ENCODE data around the gene TMEM176B. TPM values are rescaled to one million over a fixed set of nuclear protein-coding genes. Genes with fewer than 3 reads are reported as not detected.
"Not testable (repeated sequence)": the region's sequence is repeated elsewhere in the genome, so short reads cannot be mapped to it uniquely, and the experiment has no call there.

Gene TMEM176B
- polyA plus RNA-seq, 1 donor = 291 TPM

GRCh38 chr7:150824379-150825177 is 24.4 kb upstream of the TMEM176B start:
- no peak for DNase-seq
- Histone ChIP-seq H3K27ac (ENCODE audit: low read length) (no peak overlapping the region), H3K4me3 (ENCODE audit: low read length) (no peak overlapping the region), H3K9me3 (ENCODE audit: control insufficient read depth, low read depth, low read length) (no peaks in the 10 kb centered on the region), H3K4me1 (ENCODE audit: control insufficient read depth, insufficient read depth, low read length) (peaks cover 19% of the 10 kb centered on the region), H3K27me3 (ENCODE audit: control insufficient read depth, insufficient read depth, low read length) (no peaks in the 10 kb centered on the region), H3K36me3 (ENCODE audit: control insufficient read depth, insufficient read depth, low read length) (no peaks in the 10 kb centered on the region)
- WGBS (ENCODE audit: insufficient coverage, low lambda C conversion rate) = no CpG with 5 or more reads among the region's 20 CpGs

GRCh38 chr7:150823484-150824126 is 23.4 kb upstream of the TMEM176B start:
- no peak for DNase-seq
- no peaks in the 10 kb centered on the region for H3K36me3 ChIP-seq (ENCODE audit: control insufficient read depth, insufficient read depth, low read length)
- no CpG with 5 or more reads among the region's 10 CpGs for WGBS (ENCODE audit: insufficient coverage, low lambda C conversion rate)
- no peak overlapping the region for H3K27ac ChIP-seq (ENCODE audit: low read length)
- no peak overlapping the region for H3K4me3 ChIP-seq (ENCODE audit: low read length)
- H3K9me3 ChIP-seq (ENCODE audit: control insufficient read depth, low read depth, low read length) = no peaks in the 10 kb centered on the region
- H3K4me1 ChIP-seq (ENCODE audit: control insufficient read depth, insufficient read depth, low read length) = peaks cover 19% of the 10 kb centered on the region
- H3K27me3 ChIP-seq (ENCODE audit: control insufficient read depth, insufficient read depth, low read length) = no peaks in the 10 kb centered on the region

- H3K27ac ChIP-seq (ENCODE audit: low read length) = no peak overlapping the region
- H3K4me1 ChIP-seq (ENCODE audit: control insufficient read depth, insufficient read depth, low read length) = peaks cover 19% of the 10 kb centered on the region
- H3K36me3 ChIP-seq (ENCODE audit: control insufficient read depth, insufficient read depth, low read length) = no peaks in the 10 kb centered on the region
- H3K9me3 ChIP-seq (ENCODE audit: control insufficient read depth, low read depth, low read length) = no peaks in the 10 kb centered on the region
- H3K4me3 ChIP-seq (ENCODE audit: low read length) = no peak overlapping the region
- H3K27me3 ChIP-seq (ENCODE audit: control insufficient read depth, insufficient read depth, low read length) = no peaks in the 10 kb centered on the region
- no peak for DNase-seq
- no CpG with 5 or more reads among the region's 8 CpGs for WGBS (ENCODE audit: insufficient coverage, low lambda C conversion rate)
Measured at GRCh38 chr7:150823043-150823442, 22.9 kb upstream of the TMEM176B start.

- Histone ChIP-seq H3K27me3 (ENCODE audit: control insufficient read depth, insufficient read depth, low read length) (no peaks in the 10 kb centered on the region), H3K36me3 (ENCODE audit: control insufficient read depth, insufficient read depth, low read length) (no peaks in the 10 kb centered on the region), H3K9me3 (ENCODE audit: control insufficient read depth, low read depth, low read length) (no peaks in the 10 kb centered on the region), H3K27ac (ENCODE audit: low read length) (no peak overlapping the region), H3K4me1 (ENCODE audit: control insufficient read depth, insufficient read depth, low read length) (peaks cover 8% of the 10 kb centered on the region), H3K4me3 (ENCODE audit: low read length) (no peak overlapping the region)
- 65% methylated on average over 2 of the region's 7 CpGs for WGBS (ENCODE audit: insufficient coverage, low lambda C conversion rate)
- no peak for DNase-seq
Measured at GRCh38 chr7:150820578-150821198, 20.5 kb upstream of the TMEM176B start.

GRCh38 chr7:150820148-150820547 is 20.0 kb upstream of the TMEM176B start:
- no peaks in the 10 kb centered on the region for H3K27me3 ChIP-seq (ENCODE audit: control insufficient read depth, insufficient read depth, low read length)
- H3K4me1 ChIP-seq (ENCODE audit: control insufficient read depth, insufficient read depth, low read length) = peaks cover 6% of the 10 kb centered on the region
- H3K9me3 ChIP-seq (ENCODE audit: control insufficient read depth, low read depth, low read length) = no peaks in the 10 kb centered on the region
- H3K27ac ChIP-seq (ENCODE audit: low read length) = no peak overlapping the region
- no peaks in the 10 kb centered on the region for H3K36me3 ChIP-seq (ENCODE audit: control insufficient read depth, insufficient read depth, low read length)
- DNase-seq = no peak
- WGBS (ENCODE audit: insufficient coverage, low lambda C conversion rate) = no CpG with 5 or more reads among the region's 5 CpGs
- no peak overlapping the region for H3K4me3 ChIP-seq (ENCODE audit: low read length)

GRCh38 chr7:150818971-150819370 is 18.8 kb upstream of the TMEM176B start:
- no CpG with 5 or more reads among the region's 2 CpGs for WGBS (ENCODE audit: insufficient coverage, low lambda C conversion rate)
- Histone ChIP-seq H3K36me3 (ENCODE audit: control insufficient read depth, insufficient read depth, low read length) (no peaks in the 10 kb centered on the region), H3K4me3 (ENCODE audit: low read length) (no peak overlapping the region), H3K27ac (ENCODE audit: low read length) (no peak overlapping the region), H3K9me3 (ENCODE audit: control insufficient read depth, low read depth, low read length) (no peaks in the 10 kb centered on the region), H3K4me1 (ENCODE audit: control insufficient read depth, insufficient read depth, low read length) (peaks cover 6% of the 10 kb centered on the region), H3K27me3 (ENCODE audit: control insufficient read depth, insufficient read depth, low read length) (no peaks in the 10 kb centered on the region)
- DNase-seq = no peak

GRCh38 chr7:150814328-150815001 is 14.3 kb upstream of the TMEM176B start:
- no peak overlapping the region for H3K27ac ChIP-seq (ENCODE audit: low read length)
- 100% methylated on average over 1 of the region's 7 CpGs for WGBS (ENCODE audit: insufficient coverage, low lambda C conversion rate)
- no peaks in the 10 kb centered on the region for H3K36me3 ChIP-seq (ENCODE audit: control insufficient read depth, insufficient read depth, low read length)
- no peak for DNase-seq
- H3K4me3 ChIP-seq (ENCODE audit: low read length) = no peak overlapping the region
- no peaks in the 10 kb centered on the region for H3K4me1 ChIP-seq (ENCODE audit: control insufficient read depth, insufficient read depth, low read length)
- no peaks in the 10 kb centered on the region for H3K27me3 ChIP-seq (ENCODE audit: control insufficient read depth, insufficient read depth, low read length)
- no peaks in the 10 kb centered on the region for H3K9me3 ChIP-seq (ENCODE audit: control insufficient read depth, low read depth, low read length)

GRCh38 chr7:150807616-150808438 is 7.7 kb upstream of the TMEM176B start:
- no CpG with 5 or more reads among the region's 13 CpGs for WGBS (ENCODE audit: insufficient coverage, low lambda C conversion rate)
- not testable (repeated sequence) for H3K27me3 ChIP-seq (ENCODE audit: control insufficient read depth, insufficient read depth, low read length); H3K9me3 ChIP-seq (ENCODE audit: control insufficient read depth, low read depth, low read length); H3K4me3 ChIP-seq (ENCODE audit: low read length)
- Histone ChIP-seq H3K36me3 (ENCODE audit: control insufficient read depth, insufficient read depth, low read length) (peaks cover 33% of the 10 kb centered on the region), H3K4me1 (ENCODE audit: control insufficient read depth, insufficient read depth, low read length) (peaks cover 12% of the 10 kb centered on the region), H3K27ac (ENCODE audit: low read length) (peak overlapping the region; percentile 78)
- peak; percentile 67 to 84 for DNase-seq

- DNase-seq = no peak
- Histone ChIP-seq H3K27ac (ENCODE audit: low read length) (no peak overlapping the region), H3K9me3 (ENCODE audit: control insufficient read depth, low read depth, low read length) (no peaks in the 10 kb centered on the region), H3K27me3 (ENCODE audit: control insufficient read depth, insufficient read depth, low read length) (no peaks in the 10 kb centered on the region), H3K4me1 (ENCODE audit: control insufficient read depth, insufficient read depth, low read length) (peaks cover 22% of the 10 kb centered on the region), H3K4me3 (ENCODE audit: low read length) (no peak overlapping the region), H3K36me3 (ENCODE audit: control insufficient read depth, insufficient read depth, low read length) (peaks cover 42% of the 10 kb centered on the region)
- WGBS (ENCODE audit: insufficient coverage, low lambda C conversion rate) = 75% methylated on average over 1 of the region's 2 CpGs
Measured at GRCh38 chr7:150806863-150807262, 6.7 kb upstream of the TMEM176B start.
